ENCODE results near the gene DGKB. TPM values are rescaled to one million over a fixed set of nuclear protein-coding genes. Genes with fewer than 3 reads are reported as not detected.

Gene DGKB
- polyA plus RNA-seq, 1 of the 3 experiments (the other 2 are of a cell fraction), result 2.1 TPM

DNA sequence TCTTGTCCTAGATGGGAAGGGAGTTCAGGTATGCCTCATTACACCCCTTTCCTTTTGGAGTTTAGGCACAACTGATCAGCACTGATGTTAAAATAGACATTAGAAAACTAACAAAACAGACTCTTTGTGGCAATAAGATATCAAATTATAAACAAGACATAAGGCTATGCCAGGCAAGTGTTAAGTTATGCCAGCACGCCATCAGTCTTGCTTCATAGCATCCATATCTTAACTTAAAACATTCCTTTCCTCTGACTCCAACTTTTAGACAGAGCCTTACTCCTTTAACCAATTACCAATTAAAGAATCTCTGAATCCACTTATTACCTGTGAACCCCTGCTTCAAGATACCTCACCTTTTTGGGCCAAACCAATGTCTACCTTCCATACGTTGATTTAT, 786.9 kb downstream of the DGKB start:
- no peak overlapping the region for H3K4me3 ChIP-seq (ENCODE audit: low read depth in 2 of 2, low read length in 1 of 2)

DNA sequence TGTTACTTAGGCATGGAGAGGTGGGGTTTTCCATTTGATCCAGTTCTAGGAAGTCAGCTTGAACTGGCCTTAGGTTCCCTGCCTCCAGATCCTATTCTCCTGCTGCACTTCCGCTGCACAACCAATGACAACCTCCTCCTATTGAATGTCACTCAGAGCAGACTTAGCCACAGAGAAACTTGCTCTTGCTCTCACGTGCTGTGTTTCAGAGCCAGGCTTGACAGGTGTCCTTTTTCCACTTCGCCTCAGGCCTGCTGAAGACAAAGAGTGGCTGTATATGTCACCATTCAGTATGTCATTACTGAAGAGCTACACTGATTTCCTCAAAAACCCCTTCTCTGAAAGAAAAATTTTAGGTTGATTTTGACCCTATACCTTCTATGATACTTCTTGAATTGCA, 797.7 kb downstream of the DGKB start:
- TF ChIP-seq NFIC (IDR thresholded peaks at IDR 0.05; ENCODE audit: borderline replicate concordance) (no peak), CHD2 (IDR thresholded peaks at IDR 0.05; ENCODE audit: low read length, partially characterized antibody) (no peak), CTCF (IDR thresholded peaks at IDR 0.05) (no peak), TCF12 (IDR thresholded peaks at IDR 0.05) (no peak), RXRA (IDR thresholded peaks at IDR 0.05; ENCODE audit: borderline replicate concordance, low read depth) (no peak), EP300 (IDR thresholded peaks at IDR 0.05; ENCODE audit: borderline replicate concordance in 1 of 2, low read depth in 1 of 2, low read length in 1 of 2) (no peak), FOXM1 (IDR thresholded peaks at IDR 0.05; ENCODE audit: low read depth) (no peak), SMC3 (IDR thresholded peaks at IDR 0.05; ENCODE audit: low read depth, low read length) (no peak), YY1 (IDR thresholded peaks at IDR 0.05; ENCODE audit: low read depth) (no peak), ELF1 (IDR thresholded peaks at IDR 0.05) (no peak), FOXJ3 (CRISPR knock-in tag; IDR thresholded peaks at IDR 0.05) (no peak)
- TF ChIP-seq, protein P1, sequence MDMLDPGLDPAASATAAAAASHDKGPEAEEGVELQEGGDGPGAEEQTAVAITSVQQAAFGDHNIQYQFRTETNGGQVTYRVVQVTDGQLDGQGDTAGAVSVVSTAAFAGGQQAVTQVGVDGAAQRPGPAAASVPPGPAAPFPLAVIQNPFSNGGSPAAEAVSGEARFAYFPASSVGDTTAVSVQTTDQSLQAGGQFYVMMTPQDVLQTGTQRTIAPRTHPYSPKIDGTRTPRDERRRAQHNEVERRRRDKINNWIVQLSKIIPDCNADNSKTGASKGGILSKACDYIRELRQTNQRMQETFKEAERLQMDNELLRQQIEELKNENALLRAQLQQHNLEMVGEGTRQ (IDR thresholded peaks at IDR 0.05; ENCODE audit: borderline replicate concordance, low read depth, low read length), result no peak
- no peak overlapping the region for H3K9ac ChIP-seq
- no peak overlapping the region for H2AFZ ChIP-seq (ENCODE audit: low read depth)

More for the DNA sequence above, 786.9 kb downstream of the DGKB start:
- Histone ChIP-seq H2AFZ (ENCODE audit: low read depth) (no peak overlapping the region), H3K9ac (no peak overlapping the region), H3K4me2 (no peak overlapping the region), H3K9me2 (no peaks in the 10 kb centered on the region), H3K79me2 (ENCODE audit: insufficient read depth) (no peaks in the 10 kb centered on the region), H3K36me3 (replicated peaks in 1 of 2; ENCODE audit: control insufficient read depth in 1 of 2, insufficient read depth in 2 of 2, low read length in 1 of 2) (no peaks in the 10 kb centered on the region), H3K27ac (ENCODE audit: low read depth in 2 of 2, low read length in 1 of 2) (no peak overlapping the region), H4K20me1 (ENCODE audit: insufficient read depth) (no peaks in the 10 kb centered on the region), H3F3A (replicated peaks; ENCODE audit: insufficient read depth) (no peaks in the 10 kb centered on the region), H3K9me3 (0 out of 2 replicates have a peak, but pooled peaks cover 2% of the 10 kb centered on the region), H3K27me3 (ENCODE audit: insufficient read depth) (no peaks in the 10 kb centered on the region), H3K4me1 (ENCODE audit: control insufficient read depth in 1 of 2, insufficient read depth in 2 of 2, low read depth in 1 of 2, low read length in 1 of 2) (no peaks in the 10 kb centered on the region)
- 68% methylated on average over 2 of the region's 2 CpGs for WGBS (ENCODE audit: low lambda C conversion rate)
- ChIA-PET POLR2A (no interaction called here), CTCF (interaction anchor here (2.4 kb wide), 1 partner anchor 10 kb away, joined by 7 read pairs; no protein-coding TSS in a partner anchor)
- TF ChIP-seq FOXM1 (IDR thresholded peaks at IDR 0.05; ENCODE audit: low read depth), result no peak
- no peak for DNase-seq

More for the DNA sequence above, 797.7 kb downstream of the DGKB start:
- Histone ChIP-seq H3K27me3 (ENCODE audit: insufficient read depth) (no peaks in the 10 kb centered on the region), H3K4me1 (ENCODE audit: control insufficient read depth in 1 of 2, insufficient read depth in 2 of 2, low read depth in 1 of 2, low read length in 1 of 2) (no peaks in the 10 kb centered on the region; a peak in 1 of 4 replicates), H3K27ac (ENCODE audit: low read depth in 2 of 2, low read length in 1 of 2) (no peak overlapping the region), H3K9me2 (no peaks in the 10 kb centered on the region), H3K79me2 (ENCODE audit: insufficient read depth) (no peaks in the 10 kb centered on the region), H3K9me3 (no peaks in the 10 kb centered on the region), H4K20me1 (ENCODE audit: insufficient read depth) (no peaks in the 10 kb centered on the region), H3K36me3 (replicated peaks in 1 of 2; ENCODE audit: control insufficient read depth in 1 of 2, insufficient read depth in 2 of 2, low read length in 1 of 2) (no peaks in the 10 kb centered on the region), H3K4me2 (no peak overlapping the region), H3F3A (replicated peaks; ENCODE audit: insufficient read depth) (no peaks in the 10 kb centered on the region), H3K4me3 (ENCODE audit: low read depth in 2 of 2, low read length in 1 of 2) (no peak overlapping the region)
- no peak for DNase-seq
- WGBS (ENCODE audit: low lambda C conversion rate), result 51% methylated on average over 3 of the region's 3 CpGs
- ChIA-PET POLR2A (no interaction called here), CTCF (interaction anchor here (1.1 to 1.8 kb wide), 2 partner anchors 16 to 576 kb away, joined by 3 read pairs; no protein-coding TSS in a partner anchor)

All from SK-N-SH (cell line).